ENCODE data around the gene FYN. TPM values are rescaled to one million over a fixed set of nuclear protein-coding genes. Genes with fewer than 3 reads are reported as not detected.
A peak's percentile ranks its signal among the peaks of the same experiment; 100 is the strongest.

The FYN gene
- total RNA-seq, 1 donor from 2014 or later, result 121 TPM

- no peaks in the 10 kb centered on the region for H3K27me3 Mint-ChIP-seq (ENCODE audit: unreplicated experiment)
- H3K9me3 Mint-ChIP-seq (ENCODE audit: unreplicated experiment), result peaks cover 4% of the 10 kb centered on the region
- H3K27ac Mint-ChIP-seq (ENCODE audit: unreplicated experiment), result no peak overlapping the region
- H3K4me3 Mint-ChIP-seq (ENCODE audit: unreplicated experiment), result no peak overlapping the region
- no peak for DNase-seq (ENCODE audit: extremely low spot score, unreplicated experiment)
- H3K4me1 Mint-ChIP-seq (ENCODE audit: unreplicated experiment), result peaks cover 29% of the 10 kb centered on the region
- TF ChIP-seq CTCF (IDR thresholded peaks at IDR 0.05), result no peak
- H3K36me3 Mint-ChIP-seq (ENCODE audit: unreplicated experiment), result no peaks in the 10 kb centered on the region
These were observed 246.8 kb downstream of the FYN start for GRCh38 chr6:111626441-111626840.

- DNase-seq (ENCODE audit: extremely low spot score, unreplicated experiment), result no peak
- no peak overlapping the region for H3K27ac Mint-ChIP-seq (ENCODE audit: unreplicated experiment)
These were observed 247.5 kb downstream of the FYN start for GRCh38 chr6:111625461-111626391.

GRCh38 chr6:111625099-111625416, 248.2 kb downstream of the FYN start:
- Mint-ChIP-seq H3K27ac (ENCODE audit: unreplicated experiment) (no peak overlapping the region), H3K4me1 (ENCODE audit: unreplicated experiment) (peaks cover 29% of the 10 kb centered on the region), H3K4me3 (ENCODE audit: unreplicated experiment) (no peak overlapping the region), H3K36me3 (ENCODE audit: unreplicated experiment) (no peaks in the 10 kb centered on the region), H3K9me3 (ENCODE audit: unreplicated experiment) (peaks cover 4% of the 10 kb centered on the region), H3K27me3 (ENCODE audit: unreplicated experiment) (no peaks in the 10 kb centered on the region)
- DNase-seq (ENCODE audit: extremely low spot score, unreplicated experiment), result no peak
- no peak for TF ChIP-seq CTCF (IDR thresholded peaks at IDR 0.05)

More at GRCh38 chr6:111625461-111626391, 247.5 kb downstream of the FYN start:
- Mint-ChIP-seq H3K27me3 (ENCODE audit: unreplicated experiment) (no peaks in the 10 kb centered on the region), H3K36me3 (ENCODE audit: unreplicated experiment) (no peaks in the 10 kb centered on the region), H3K9me3 (ENCODE audit: unreplicated experiment) (peaks cover 4% of the 10 kb centered on the region), H3K4me1 (ENCODE audit: unreplicated experiment) (peaks cover 29% of the 10 kb centered on the region), H3K4me3 (ENCODE audit: unreplicated experiment) (no peak overlapping the region)
- no peak for TF ChIP-seq CTCF (IDR thresholded peaks at IDR 0.05)

- H3K4me1 Mint-ChIP-seq (ENCODE audit: unreplicated experiment), result peaks cover 29% of the 10 kb centered on the region
- no peak for DNase-seq (ENCODE audit: extremely low spot score, unreplicated experiment)
- TF ChIP-seq CTCF (IDR thresholded peaks at IDR 0.05), result no peak
- H3K27me3 Mint-ChIP-seq (ENCODE audit: unreplicated experiment), result no peaks in the 10 kb centered on the region
- peaks cover 3% of the 10 kb centered on the region for H3K9me3 Mint-ChIP-seq (ENCODE audit: unreplicated experiment)
- H3K36me3 Mint-ChIP-seq (ENCODE audit: unreplicated experiment), result no peaks in the 10 kb centered on the region
- peak overlapping the region; percentile 32 for H3K27ac Mint-ChIP-seq (ENCODE audit: unreplicated experiment)
- no peak overlapping the region for H3K4me3 Mint-ChIP-seq (ENCODE audit: unreplicated experiment)
These were observed 248.7 kb downstream of the FYN start for GRCh38 chr6:111624401-111625098.
